Left ventricle myocardium superior (tissue), 1 donor: Measurements from ENCODE around the gene EZH1. TPM values are rescaled to one million over a fixed set of nuclear protein-coding genes. Genes with fewer than 3 reads are reported as not detected.
A peak's percentile ranks its signal among the peaks of the same experiment; 100 is the strongest.

ENCODE experiments used
- ATAC-seq: fragments of 200-7000 bp; cut with Tn5 transposase; one replicate; pipeline ENCODE4 v1.9.1; 2020; ENCODE audit warnings: mild to moderate bottlenecking, moderate library complexity
- DNase-seq: peaks from one replicate; pipeline ENCODE4 v3.0.0-alpha.2; 2020
- intact Hi-C: fragments of 100-400 bp; cut with micrococcal nuclease; formaldehyde crosslinking; loops from one replicate; pipeline ENCODE4 v1.11.0; 2022
- total RNA-seq: library from RNA; stranded (reverse); fragmentation: NEBNext Ultra II Directional; extraction: Animal tissue kit (Norgen Biotek cat#: 25700); gene quantifications from one replicate; pipeline ENCODE4 v1.2.1, GENCODE V29; 2021
- donor health status: DM: no; HTN: yes; CAD: no; lungs with severe emphysema.

EZH1 gene
- total RNA-seq, 1 donor from 2014 or later: 49.6 TPM

- intact Hi-C loops: no loop called here
- ATAC-seq (no peak), DNase-seq (no peak)
Observed at GRCh38 chr17:42691021-42691545, 53.8 kb downstream of the EZH1 start.

DNA sequence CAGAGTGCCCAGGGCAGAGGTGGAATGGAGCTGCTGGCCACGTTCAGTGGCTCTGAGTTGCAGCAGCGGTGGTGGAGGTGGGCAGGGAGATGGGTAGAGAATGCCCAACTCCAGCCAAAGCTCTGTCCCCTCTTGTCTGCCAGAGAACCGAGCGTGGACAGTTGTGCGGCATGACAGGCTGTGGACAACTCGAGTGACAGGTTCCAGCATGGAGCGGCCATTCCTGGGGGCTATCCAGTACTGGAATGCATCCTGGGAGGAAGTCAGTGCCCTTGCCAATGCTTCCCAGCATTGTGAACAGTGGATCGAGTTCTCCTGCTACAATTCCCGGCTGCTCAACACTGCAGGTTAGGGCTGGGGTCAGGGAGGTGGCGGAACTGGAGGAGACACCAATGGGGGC is 54.2 kb downstream of the EZH1 start:
- ATAC-seq (peak; percentile 67), DNase-seq (no peak)
- intact Hi-C loops: no loop called here

DNA sequence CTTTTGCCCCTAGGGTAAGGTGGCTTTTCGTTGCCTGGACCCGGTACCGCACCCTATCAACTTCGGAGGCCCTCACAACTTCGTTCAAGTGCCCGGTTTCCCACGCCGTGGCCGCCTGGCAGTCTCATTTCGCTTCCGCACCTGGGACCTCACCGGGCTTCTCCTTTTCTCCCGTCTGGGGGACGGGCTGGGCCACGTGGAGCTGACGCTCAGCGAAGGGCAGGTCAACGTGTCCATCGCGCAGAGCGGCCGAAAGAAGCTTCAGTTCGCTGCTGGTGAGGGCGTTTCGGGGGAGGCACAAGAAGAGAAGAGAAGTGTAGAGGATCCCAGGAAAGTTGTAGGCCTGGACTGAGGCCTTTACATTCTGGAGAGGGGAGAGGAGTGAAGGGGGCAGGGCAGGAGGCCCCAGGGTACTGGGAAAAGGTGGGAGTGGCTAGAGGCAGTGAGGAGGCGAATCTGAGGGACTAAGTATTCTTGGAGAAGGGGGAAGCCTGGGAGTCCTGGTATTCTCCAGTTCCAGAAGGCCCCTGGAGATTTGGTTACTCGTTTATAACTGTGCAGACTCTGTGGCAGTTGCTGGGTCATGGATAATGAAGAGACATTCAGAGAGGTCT is 57.0 kb downstream of the EZH1 start:
- DNase-seq: no peak
- ATAC-seq: no peak
- intact Hi-C loops: no loop called here

- DNase-seq: no peak
- intact Hi-C loops: no loop called here
Observed at GRCh38 chr17:42686520-42687128, 58.2 kb downstream of the EZH1 start.

DNA sequence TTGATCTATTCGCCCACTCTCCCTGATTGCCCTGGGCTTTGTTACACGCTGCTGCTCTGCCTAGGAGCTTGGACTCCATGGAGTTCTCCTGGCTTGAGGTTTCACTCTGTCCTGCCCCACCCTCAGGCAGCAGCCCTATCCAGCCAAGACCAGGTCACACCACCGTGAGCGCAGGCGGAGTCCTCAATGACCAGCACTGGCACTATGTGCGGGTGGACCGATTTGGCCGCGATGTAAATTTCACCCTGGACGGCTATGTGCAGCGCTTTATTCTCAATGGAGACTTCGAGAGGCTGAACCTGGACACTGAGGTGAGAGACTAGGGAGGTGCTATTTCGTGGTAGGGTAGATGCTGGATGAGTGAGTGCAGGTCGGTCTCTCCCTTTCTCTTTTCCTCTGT is 59.0 kb downstream of the EZH1 start:
- ATAC-seq (no peak), DNase-seq (no peak)
- intact Hi-C loops: no loop called here

More at GRCh38 chr17:42686520-42687128, 58.2 kb downstream of the EZH1 start:
- ATAC-seq: no peak

DNA sequence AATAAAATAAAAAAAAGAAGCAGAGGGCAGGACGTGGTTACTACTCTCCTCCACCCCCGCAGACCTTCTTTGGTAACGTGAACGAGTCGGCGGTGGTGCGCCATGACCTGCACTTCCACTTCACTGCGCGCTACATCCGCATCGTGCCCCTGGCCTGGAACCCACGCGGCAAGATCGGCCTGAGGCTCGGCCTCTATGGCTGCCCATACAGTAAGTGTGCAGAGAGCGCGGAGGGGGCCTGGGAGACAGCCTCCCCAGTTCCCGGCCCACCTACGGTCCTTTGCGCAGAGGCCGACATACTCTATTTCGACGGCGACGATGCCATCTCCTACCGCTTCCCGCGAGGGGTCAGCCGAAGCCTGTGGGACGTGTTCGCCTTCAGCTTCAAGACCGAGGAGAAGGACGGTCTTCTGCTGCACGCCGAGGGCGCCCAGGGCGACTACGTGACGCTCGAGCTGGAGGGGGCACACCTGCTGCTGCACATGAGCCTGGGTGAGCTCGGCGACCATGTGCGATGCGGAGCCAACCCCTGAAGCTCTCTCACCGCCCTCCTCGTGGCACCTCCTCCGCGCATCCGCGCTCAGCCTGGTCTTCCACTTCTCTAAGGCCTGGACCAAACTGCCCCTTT is 59.8 kb downstream of the EZH1 start:
- no peak for ATAC-seq
- intact Hi-C loops: no loop called here
- no peak for DNase-seq

DNA sequence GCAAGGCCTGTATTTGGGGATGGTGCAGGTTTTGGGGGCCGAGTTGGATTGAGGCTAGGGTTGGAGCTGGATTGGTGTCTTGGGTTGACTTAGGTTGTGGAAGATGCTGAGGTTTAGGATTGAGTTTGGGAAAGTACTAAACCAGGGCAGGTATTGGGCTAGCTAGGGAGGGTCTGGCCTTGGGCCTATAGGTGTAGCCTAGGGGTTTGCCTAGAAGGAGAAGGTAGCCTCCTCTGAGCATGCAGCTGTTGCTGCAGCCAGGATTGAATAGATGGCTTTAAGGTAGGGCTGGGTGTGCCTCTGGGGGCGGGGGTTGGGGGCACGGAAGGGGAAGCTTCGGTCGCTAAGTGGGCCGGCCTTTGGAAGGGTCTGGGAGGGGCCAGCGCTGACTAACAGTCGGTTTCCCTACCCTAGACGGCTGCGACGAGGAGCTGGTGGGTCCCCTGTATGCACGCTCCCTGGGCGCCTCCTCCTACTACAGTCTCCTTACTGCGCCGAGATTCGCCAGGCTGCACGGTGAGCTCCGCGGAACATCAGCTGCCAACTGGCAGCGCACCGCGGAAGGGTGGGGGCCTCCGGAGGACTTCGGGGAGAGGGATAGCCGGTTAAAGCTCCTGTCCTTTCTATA is 61.3 kb downstream of the EZH1 start:
- ATAC-seq (peak; percentile 14), DNase-seq (peak; percentile 70)
- intact Hi-C loops: no loop called here

DNA sequence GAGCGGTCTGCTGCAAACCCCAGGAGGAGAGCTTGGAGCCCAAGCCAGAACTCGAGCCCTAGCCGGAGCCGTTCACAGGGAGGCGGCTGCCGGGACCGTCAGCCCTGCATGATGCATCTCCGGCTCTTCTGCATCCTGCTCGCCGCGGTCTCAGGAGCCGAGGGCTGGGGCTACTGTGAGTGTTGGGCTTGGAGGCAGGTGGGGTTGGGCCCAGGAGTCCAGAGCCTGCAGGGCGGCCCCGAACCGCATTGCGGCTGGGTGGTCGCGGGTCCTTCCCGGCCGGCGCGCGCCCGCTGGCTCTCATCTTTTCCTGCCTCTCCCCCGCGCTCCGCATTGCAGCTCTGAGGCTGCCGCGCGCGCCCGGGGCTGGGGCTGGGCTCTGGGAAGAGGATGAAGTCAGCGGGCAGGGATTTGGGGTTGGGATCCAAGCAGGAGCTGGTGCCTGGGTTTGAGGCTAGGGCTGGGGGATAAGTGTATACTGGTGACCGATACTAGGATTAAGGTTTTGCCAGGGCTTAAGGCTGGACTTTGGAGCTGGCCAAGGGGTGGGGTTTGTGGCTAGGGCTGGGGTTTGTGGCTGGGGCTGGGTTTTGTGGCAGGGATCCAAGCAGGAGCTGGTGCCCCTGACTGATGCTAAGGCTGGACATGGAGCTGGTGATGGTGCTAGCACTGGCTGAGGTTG is 62.0 kb downstream of the EZH1 start:
- intact Hi-C loops: no loop called here
- no peak for ATAC-seq
- DNase-seq: peak; percentile 66

DNA sequence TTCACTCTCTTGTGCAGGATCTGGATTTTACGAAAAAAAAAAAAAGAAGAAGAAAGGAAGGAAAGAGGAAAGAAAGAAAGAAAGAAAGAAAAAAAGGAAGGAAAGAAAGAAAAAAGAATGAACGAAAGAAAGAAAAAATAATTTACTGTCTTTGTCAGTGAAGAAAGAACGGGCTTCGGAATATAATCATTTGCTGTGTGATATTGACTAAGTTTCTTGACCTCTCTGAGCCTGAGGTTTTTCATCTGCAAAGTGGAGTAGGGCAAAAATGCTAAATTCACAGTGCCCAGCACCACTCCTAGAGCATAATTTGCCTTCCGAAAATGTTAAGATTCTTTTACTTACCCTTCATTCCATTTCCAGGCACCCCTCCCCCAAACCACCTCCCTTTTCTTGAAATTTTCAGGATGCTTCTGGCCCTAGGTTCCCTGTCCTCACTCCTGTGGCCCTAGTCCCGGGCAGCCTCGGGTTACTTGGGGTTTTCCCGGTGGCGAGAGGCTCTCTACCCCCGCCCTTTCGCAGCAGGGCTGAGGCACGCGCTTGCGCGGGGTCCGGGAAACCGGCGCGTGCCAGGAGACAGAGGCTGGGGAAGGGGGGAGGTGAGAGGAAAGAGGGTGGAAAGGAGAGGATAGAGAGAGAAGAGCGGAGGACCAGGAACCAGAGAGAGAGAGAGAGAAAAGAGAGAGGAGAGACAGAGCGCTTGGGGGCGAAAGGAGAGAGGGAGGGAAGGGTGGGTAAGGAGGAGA is 62.7 kb downstream of the EZH1 start, which contains the start of gene CNTNAP1:
Gene CNTNAP1 (plus strand): TSS at position 556 of the 746 bp plus-strand sequence. CDS start 299 bp downstream, outside the sequence.
- intact Hi-C loops: no loop called here
- DNase-seq (peak; percentile 77), ATAC-seq (peak; percentile 2)

DNA sequence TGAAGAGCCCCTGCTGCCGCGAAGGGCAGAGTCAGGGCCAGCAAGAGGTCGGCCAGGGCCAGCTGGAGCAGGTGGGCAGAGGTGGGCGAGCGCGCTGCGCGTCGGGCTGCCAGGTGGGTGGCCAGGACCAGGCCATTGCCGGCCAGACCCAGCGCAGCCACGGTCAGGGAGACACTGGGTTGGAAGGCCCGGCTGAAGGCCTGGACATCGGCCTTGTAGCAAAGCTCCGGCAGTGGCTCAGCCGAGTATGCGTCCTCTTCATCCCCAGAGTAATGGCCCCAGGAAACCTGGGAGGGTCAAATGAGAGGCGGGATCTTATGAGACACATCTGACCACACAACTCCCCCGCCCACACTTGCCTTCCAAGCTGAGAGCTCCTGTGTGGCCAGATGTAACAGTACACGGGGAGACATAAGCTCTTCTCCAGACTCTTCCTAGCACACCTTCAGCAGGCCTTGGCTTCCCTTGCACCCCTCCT is 64.5 kb downstream of the EZH1 start:
- intact Hi-C loops: no loop called here
- DNase-seq: no peak
- no peak for ATAC-seq

- DNase-seq: peak; percentile 92
- intact Hi-C loops: no loop called here
- peak; percentile 51 for ATAC-seq
Observed at GRCh38 chr17:42679492-42680330, 65.1 kb downstream of the EZH1 start.

- ATAC-seq (no peak), DNase-seq (no peak)
- intact Hi-C loops: no loop called here
Observed at GRCh38 chr17:42678951-42679491, 65.8 kb downstream of the EZH1 start.

GRCh38 chr17:42677921-42678781 is 66.7 kb downstream of the EZH1 start:
- ATAC-seq: peak; percentile 44
- intact Hi-C loops: no loop called here
- peak; percentile 93 for DNase-seq

GRCh38 chr17:42677012-42677857 is 67.6 kb downstream of the EZH1 start:
- intact Hi-C loops: no loop called here
- peak; percentile 100 for DNase-seq
- ATAC-seq: peak; percentile 66

DNA sequence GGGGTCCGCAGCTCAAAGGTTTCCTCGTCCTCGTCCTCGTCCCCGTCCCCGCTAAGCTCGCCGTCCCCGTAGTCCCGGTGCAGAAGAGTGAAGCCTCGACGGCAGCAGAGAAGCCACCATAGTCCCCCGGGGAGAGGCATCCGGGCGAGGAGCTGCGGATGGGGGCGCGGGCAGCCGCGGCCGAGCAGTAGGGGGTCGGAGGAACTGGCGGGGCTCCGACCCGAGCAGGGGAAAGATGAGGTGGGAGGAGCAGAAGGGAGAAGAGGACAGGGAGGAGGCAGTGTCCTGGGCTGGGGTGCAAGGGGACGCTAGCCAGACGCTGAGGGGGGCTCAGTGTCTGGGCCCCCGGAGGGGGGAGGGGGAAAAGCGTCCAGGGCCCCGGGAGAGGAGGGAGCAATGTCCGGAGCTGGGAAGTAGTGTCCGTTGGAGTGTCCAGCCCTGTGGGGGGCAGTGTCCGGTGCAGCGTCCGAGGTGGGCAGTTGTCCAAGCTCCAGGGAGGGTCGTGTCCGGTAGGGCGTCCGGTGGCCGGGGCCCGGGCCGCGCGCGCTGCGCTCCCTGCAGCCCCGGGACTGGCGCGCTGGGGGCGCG is 68.3 kb downstream of the EZH1 start, which contains the start of gene PLEKHH3:
Gene PLEKHH3 (minus strand): TSS at position 571 of the 588 bp plus-strand sequence. CDS start 431 bp downstream, at position 140.
- ATAC-seq (peak; percentile 1), DNase-seq (no peak)
- intact Hi-C loops: no loop called here
